Stimulated activated CD4-positive, alpha-beta T cell treated with anti-CD3 and anti-CD28 coated beads, Interleukin-15, amount 100 ng/mL, for 24 hours (primary cell): ENCODE results near the gene TREH.

Source experiments
- DNase-seq: peaks from one replicate; pipeline ENCODE4 v3.0.0-alpha.2; 2020

The TREH gene

DNA sequence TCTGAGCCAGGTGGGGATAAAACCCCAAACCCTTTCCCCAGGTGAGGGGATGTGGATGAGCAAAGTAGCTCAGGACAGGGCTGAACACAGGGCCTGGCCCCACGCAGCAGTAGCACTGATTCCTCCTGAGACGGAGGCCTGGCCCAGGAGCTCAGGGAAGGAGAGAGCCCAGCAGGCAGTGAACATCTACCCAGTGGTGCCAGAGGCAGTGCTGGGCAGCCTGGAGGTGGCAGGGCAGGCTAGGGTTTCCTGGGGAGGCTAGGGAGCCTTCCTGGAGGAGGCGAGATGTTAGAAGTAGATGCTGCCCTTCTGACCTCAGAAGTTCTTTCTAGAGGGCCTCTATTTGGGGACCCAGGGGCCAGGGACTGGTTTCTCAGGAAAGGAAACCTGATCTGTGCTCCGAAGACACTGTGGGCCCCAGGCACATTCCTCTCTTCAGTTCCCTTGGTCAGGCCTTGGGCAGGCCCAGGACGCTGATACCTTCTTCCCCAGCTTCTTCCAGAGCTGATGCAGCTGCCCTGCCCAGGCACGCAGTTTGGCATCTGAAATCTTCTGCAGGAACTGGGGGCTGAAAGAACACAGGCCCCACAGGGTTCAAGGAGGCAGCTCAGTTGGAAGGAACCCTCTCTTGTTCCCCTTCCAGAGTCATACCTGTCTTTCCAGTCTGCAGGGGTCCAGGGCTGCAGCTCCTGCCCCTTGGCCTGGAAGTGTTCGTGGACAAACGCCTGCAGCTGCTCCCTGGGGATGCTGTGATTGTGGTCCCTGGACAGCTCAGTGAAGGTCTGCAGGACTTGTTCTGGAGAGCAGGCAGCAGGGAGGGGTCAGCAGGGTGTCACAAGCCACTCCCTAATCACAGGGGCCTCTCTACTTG, 16.8 kb downstream of the TREH start:
- no peak for DNase-seq

DNA sequence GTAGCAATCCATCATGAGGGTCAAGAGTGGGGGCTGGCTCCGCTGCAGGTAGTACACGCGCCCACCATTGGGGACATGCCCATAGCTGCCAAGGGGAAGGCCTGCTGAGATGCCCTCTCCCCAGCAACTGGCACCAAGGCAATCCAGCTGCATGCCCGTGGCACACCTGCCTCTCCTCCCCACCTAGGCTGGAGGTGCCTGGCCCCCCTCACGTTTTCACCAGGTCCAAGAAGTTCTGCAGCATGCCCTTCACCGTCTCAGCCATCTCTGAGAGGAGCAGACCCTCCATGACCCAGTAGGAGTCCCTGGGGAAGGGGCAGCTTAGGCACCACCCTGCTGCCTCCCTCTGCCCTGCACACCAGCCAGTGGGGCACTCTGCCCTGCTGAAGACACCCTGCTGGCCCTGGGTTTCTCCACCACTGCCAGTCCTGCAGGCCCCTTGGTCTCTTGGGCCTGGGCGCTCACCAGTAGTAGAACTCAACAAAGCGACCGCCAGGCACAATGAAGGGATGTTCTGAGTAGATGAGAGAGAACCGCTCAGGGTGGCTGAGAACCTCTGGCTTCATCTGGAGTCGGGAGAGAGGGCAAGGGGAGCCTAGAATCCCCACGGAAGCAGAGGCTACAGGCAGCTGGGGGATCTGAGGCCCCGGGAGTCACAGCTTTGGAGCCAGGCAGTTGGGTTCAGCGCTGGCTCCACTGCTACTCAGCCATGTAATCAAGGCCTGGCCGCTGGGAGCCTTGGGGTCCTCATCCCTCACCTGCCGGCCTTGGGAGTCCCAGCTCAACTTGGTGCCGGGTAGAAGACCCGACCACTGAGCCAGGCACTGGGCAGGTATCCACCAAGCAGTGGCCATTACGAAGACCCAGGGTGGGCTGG, 17.8 kb downstream of the TREH start:
- no peak for DNase-seq

DNA sequence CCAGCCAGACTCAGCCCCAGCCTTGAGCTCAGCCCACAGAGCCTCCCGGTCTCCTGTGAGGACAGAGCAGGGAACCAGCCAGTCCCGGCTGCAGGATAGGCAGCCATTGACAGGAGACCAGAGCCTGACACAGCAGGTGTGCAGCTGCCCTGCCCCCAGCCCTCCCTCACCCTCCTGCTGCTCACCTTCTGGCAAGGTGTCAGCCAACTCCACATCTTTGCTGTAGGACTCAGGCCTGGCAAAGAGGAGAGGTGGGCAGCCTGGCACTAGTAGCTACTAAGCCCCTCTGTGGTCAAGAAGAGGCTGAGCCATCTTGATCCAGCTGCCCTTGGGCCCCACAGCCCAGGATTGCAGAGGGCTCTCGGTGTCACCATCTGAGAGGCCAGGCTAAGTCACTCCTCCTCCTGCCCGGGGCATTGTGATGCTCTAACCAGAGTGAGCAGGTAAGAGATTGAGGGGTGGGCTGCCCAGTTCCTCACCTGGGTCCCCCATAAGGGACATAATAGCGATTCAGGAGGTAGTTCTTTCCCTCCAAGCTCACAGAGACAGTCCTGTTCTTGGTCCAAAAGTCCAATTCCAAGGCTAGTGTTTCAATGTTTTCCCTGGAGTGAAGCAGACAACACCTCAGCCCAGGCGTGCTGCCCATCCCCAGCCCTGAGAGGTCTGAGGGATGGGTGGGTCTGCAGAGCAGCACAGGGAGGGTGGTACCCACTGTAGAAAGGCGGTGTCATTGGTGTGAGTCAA, 18.6 kb downstream of the TREH start:
- DNase-seq: no peak

DNA sequence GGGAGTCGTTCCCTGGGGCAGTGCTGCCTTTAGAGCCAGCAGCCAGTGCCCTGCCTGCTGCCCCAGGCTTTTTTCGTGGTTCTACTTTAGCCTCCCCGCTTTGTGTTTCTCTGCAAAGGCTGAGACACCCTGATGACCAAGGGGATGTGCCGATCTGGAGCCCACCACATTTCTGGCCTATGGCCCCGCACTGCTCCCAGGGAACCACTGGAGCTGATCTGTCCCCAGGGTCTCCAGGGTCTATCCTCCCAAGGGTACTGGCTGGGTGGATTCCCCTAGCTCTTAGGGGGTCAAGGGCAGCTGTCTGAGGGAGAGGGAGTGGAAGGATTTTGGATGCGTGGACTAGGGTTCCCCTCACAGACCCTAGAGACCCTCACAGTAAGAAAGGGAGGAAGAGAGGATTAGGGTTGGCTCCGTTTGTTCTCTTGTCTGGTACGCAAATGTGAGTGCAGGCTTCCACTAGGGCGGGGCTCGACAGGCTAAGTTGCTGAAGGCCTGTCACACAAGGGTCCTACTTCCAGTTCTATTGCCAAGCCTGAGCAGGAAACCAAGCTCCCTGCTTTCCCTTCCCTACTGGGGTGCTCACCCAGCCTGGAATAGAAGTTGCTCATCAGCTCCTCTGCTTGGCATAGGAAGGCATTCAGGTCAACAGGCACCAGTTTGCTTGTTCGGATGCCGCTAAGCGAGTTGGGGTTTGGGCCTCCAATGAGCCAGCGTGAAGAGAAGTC, 19.3 kb downstream of the TREH start:
- no peak for DNase-seq

GRCh38 chr11:118659314-118659952, 20.0 kb downstream of the TREH start:
- peak; percentile 94 for DNase-seq

DNA sequence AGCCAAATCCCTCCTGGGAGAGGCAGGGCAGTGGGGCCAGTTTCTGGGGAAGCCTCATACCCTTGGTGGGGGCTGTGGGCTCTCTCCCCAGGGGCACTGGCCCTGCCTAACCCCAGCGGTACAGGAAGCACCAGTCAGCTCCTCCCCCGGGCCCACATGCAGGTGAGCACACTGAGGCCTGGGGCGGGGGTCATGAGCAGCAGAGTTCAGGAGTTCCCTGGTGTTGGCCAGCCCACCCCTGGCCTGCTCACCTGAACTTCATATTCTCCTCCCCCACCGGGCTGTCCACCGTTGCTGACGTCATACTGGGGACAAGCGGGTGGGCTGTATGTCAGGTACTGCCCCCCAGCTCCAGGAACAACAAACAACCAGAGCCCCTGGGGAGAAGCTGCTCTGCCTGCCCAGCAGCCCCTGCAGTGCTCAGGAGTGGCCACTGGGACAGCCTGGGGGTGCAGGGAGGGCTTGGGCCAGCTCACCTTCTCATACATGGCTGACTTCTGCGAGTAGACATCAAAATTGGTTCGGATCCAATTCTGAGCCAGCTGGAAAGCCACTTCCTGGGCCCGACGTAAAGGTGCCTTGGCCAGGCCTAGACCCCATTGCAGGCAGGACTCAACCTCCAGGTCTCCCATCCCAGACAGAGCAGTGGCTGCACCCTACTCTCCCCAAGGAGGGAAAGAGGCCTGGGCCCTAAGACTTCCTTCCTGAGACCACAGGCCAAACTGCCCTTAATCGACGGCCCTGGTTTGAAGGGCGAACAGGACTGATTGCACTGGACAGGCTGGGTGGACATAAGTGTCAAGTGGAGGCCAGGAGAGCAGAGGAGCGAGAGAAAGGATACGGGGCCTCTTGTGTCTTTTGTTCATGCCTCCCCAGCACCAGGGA, 20.8 kb downstream of the TREH start:
- peak; percentile 12 for DNase-seq

GRCh38 chr11:118657709-118658428, 21.6 kb downstream of the TREH start:
- no peak for DNase-seq

GRCh38 chr11:118657238-118657637, 22.2 kb downstream of the TREH start:
- no peak for DNase-seq

- DNase-seq: no peak
These were observed 22.8 kb downstream of the TREH start for GRCh38 chr11:118656563-118657165.

DNA sequence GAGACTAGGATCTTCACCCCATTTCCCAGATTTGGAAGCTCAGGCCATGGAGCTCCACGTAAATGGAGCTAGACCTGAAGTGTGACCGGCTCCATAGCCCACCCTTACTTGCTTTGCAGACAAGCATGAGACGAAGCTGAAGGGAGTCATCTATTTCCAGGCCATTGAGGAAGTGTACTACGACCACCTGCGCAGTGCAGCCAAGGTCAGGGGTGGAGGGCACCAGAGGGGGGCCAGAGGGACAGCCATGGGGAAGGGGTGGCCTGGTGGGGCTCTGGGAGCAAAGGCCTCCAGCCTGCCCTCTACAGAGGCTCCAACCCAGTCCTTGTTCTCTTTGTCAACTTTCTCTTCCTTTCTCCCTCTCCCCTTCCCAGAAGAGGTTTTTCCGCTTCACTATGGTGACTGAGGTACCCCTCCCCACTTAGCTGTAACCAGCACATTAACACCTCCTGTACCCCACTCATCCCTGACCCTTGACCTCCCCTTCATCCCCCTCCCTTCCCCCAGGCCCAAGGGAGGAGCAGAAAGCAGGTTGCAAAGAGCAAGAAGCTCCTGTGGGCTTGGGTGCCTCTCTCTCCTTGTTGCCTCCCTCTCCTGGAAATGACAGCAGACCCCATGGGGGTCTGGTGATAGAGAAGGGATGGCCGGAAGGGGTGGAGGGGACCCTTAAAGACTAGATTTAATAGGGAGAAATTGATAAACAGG, 23.8 kb downstream of the TREH start:
- no peak for DNase-seq

- no peak for DNase-seq
These were observed 25.6 kb downstream of the TREH start for GRCh38 chr11:118653684-118654390.

GRCh38 chr11:118652681-118653181, 26.7 kb downstream of the TREH start:
- DNase-seq: no peak

GRCh38 chr11:118651820-118652219, 27.6 kb downstream of the TREH start:
- no peak for DNase-seq

GRCh38 chr11:118650366-118650765, 29.1 kb downstream of the TREH start:
- DNase-seq: no peak

- DNase-seq: no peak
These were observed 29.5 kb downstream of the TREH start for GRCh38 chr11:118649941-118650340.

- no peak for DNase-seq
These were observed 31.2 kb downstream of the TREH start for GRCh38 chr11:118648291-118648690.

- no peak for DNase-seq
These were observed 33.1 kb downstream of the TREH start for GRCh38 chr11:118646393-118646792.

GRCh38 chr11:118645066-118645715, 34.3 kb downstream of the TREH start:
- no peak for DNase-seq
